HepG2 (cell line): ENCODE results near the gene TAF6. TPM values are rescaled to one million over a fixed set of nuclear protein-coding genes. Genes with fewer than 3 reads are reported as not detected.
A peak's percentile ranks its signal among the peaks of the same experiment; 100 is the strongest.

ENCODE experiments used
- GLI4 ChIP-seq: sonication (generic); formaldehyde crosslinking; IDR thresholded peaks from 2 replicates; pipeline ENCODE4 v1.5.1; 2020; ENCODE audit warnings: missing genetic modification reagents, mild to moderate bottlenecking, moderate library complexity, borderline replicate concordance
- NR3C1 ChIP-seq: sonication (generic); formaldehyde crosslinking; IDR thresholded peaks from 2 replicates; pipeline ENCODE4 v1.4.0; 2020; ENCODE audit warnings: missing genetic modification reagents
- SIN3B ChIP-seq: fragments of 150-350 bp; IDR thresholded peaks from 2 replicates; pipeline ENCODE4 v1.6.1; 2014; ENCODE audit warnings: low read length
- ZNF256 ChIP-seq: sonication (generic); formaldehyde crosslinking; conservative IDR thresholded peaks from 2 replicates; pipeline ENCODE4 v1.4.0; 2020; ENCODE audit warnings: missing genetic modification reagents
- polyA plus RNA-seq, 8 experiments: library from polyadenylated mRNA; depleted of rRNA in 3 of 8; stranded (reverse) in 7 of 8; unstranded in 1 of 8; fragments of >200 nt; fragmentation: Illumina TruSeq in 4 of 8; extraction: Trizol in 4 of 8; gene quantifications; 2 replicates each; pipeline versions ENCODE4 v1.2.1 to v1.2.3, GENCODE V29; 2011 to 2016; ENCODE audit warnings: low read depth in 4 of 8, missing spikeins in 1 of 8, mixed read lengths in 1 of 8; ENCODE audit not compliant: insufficient read depth in 1 of 8
- total RNA-seq, 5 experiments: library from RNA; depleted of rRNA; stranded (reverse); fragments of >200 nt; fragmentation: Illumina TruSeq; extraction: Trizol; gene quantifications; 2 replicates each; pipeline ENCODE4 v1.2.3, GENCODE V29; 2016; ENCODE audit warnings: low read depth in 1 of 5
- TF ChIP-seq, protein P1 (sequence below): sonication (generic); formaldehyde crosslinking; IDR thresholded peaks from 2 replicates; pipeline ENCODE4 v1.5.1; 2020; ENCODE audit warnings: mild to moderate bottlenecking, missing genetic modification reagents
- TF ChIP-seq, protein P2 (sequence below): sonication (generic); formaldehyde crosslinking; IDR thresholded peaks from 2 replicates; pipeline ENCODE4 v1.5.0; 2020; ENCODE audit warnings: mild to moderate bottlenecking, missing genetic modification reagents, borderline replicate concordance
- TF ChIP-seq, protein P3 (sequence below): sonication (generic); formaldehyde crosslinking; IDR thresholded peaks from 2 replicates; pipeline ENCODE4 v1.5.1; 2020; ENCODE audit warnings: missing genetic modification reagents, mild to moderate bottlenecking, borderline replicate concordance
- TF ChIP-seq, protein P4 (sequence below): sonication (generic); formaldehyde crosslinking; conservative IDR thresholded peaks from 2 replicates; pipeline ENCODE4 v1.8.0; 2022; ENCODE audit warnings: missing genetic modification reagents
- TF ChIP-seq, protein P5 (sequence below): sonication (generic); formaldehyde crosslinking; IDR thresholded peaks from 2 replicates; pipeline ENCODE4 v1.5.0; 2020; ENCODE audit warnings: mild to moderate bottlenecking, missing genetic modification reagents, moderate library complexity
- TF ChIP-seq, protein P6 (sequence below): sonication (generic); formaldehyde crosslinking; IDR thresholded peaks from 2 replicates; pipeline ENCODE4 v1.5.0; 2020; ENCODE audit warnings: mild to moderate bottlenecking, missing genetic modification reagents

Gene TAF6
- total and polyA plus RNA-seq, 2 of the 13 experiments (the other 11 are each of a cell fraction or from before 2014, with no cell fraction given), result 12.9 to 18.8 TPM

DNA sequence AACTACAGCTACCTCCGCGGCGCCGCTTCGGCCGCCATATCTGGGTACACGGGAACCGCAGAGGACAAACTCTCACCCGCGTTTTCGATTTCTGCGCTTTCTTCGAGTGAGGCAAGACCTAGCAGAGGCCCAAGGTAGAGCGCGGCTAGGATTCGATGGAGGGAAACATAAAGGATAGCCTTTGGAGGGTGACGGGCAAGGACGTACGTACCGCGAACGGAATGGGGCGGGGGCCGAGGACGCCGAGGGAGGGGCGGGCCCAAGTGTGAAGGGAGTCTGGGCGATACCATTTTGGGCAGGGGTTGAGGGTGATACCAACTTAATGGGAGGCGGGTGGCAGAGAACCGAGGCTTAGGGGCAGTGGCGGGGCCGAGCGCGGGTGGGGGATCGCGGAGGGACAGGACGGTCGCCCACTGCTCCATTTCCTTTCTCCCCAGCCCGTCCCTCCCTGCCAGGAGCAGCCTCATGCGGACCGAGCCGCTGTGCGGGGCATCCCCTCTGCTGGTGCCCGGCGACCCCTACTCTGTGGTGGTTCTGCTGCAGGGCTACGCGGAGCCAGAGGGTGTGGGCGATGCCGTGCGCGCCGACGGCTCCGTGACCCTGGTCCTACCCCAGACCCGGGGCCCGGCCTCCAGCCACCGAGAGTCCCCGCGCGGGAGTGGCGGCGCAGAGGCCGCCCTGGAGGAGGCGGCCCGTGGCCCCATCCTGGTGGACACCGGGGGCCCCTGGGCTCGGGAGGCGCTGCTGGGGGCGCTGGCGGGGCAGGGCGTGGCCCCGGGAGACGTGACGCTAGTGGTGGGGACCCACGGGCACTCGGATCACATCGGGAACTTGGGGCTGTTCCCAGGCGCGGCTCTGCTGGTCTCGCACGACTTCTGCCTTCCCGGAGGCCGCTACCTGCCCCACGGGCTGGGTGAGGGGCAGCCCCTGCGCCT lies 8.0 kb upstream of the TAF6 start, which contains the start of gene MBLAC1 (continued):
- TF ChIP-seq, protein P1, sequence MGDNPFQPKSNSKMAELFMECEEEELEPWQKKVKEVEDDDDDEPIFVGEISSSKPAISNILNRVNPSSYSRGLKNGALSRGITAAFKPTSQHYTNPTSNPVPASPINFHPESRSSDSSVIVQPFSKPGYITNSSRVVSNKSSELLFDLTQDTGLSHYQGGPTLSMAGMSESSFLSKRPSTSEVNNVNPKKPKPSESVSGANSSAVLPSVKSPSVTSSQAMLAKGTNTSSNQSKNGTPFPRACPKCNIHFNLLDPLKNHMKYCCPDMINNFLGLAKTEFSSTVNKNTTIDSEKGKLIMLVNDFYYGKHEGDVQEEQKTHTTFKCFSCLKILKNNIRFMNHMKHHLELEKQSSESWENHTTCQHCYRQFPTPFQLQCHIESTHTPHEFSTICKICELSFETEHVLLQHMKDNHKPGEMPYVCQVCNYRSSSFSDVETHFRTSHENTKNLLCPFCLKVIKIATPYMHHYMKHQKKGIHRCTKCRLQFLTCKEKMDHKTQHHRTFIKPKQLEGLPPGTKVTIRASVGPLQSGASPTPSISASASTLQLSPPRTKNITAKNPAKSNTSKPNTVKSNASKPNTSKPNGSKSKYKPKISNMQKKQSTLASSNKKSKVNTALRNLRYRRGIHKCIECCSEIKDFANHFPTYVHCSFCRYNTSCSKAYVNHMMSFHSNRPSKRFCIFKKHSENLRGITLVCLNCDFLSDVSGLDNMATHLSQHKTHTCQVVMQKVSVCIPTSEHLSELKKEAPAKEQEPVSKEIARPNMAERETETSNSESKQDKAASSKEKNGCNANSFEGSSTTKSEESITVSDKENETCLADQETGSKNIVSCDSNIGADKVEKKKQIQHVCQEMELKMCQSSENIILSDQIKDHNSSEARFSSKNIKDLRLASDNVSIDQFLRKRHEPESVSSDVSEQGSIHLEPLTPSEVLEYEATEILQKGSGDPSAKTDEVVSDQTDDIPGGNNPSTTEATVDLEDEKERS (CRISPR knock-in tag), result no peak
- TF ChIP-seq, protein P2, sequence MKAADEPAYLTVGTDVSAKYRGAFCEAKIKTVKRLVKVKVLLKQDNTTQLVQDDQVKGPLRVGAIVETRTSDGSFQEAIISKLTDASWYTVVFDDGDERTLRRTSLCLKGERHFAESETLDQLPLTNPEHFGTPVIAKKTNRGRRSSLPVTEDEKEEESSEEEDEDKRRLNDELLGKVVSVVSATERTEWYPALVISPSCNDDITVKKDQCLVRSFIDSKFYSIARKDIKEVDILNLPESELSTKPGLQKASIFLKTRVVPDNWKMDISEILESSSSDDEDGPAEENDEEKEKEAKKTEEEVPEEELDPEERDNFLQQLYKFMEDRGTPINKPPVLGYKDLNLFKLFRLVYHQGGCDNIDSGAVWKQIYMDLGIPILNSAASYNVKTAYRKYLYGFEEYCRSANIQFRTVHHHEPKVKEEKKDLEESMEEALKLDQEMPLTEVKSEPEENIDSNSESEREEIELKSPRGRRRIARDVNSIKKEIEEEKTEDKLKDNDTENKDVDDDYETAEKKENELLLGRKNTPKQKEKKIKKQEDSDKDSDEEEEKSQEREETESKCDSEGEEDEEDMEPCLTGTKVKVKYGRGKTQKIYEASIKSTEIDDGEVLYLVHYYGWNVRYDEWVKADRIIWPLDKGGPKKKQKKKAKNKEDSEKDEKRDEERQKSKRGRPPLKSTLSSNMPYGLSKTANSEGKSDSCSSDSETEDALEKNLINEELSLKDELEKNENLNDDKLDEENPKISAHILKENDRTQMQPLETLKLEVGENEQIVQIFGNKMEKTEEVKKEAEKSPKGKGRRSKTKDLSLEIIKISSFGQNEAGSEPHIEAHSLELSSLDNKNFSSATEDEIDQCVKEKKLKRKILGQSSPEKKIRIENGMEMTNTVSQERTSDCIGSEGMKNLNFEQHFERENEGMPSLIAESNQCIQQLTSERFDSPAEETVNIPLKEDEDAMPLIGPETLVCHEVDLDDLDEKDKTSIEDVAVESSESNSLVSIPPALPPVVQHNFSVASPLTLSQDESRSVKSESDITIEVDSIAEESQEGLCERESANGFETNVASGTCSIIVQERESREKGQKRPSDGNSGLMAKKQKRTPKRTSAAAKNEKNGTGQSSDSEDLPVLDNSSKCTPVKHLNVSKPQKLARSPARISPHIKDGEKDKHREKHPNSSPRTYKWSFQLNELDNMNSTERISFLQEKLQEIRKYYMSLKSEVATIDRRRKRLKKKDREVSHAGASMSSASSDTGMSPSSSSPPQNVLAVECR (CRISPR knock-in tag), result peak; percentile 58
- TF ChIP-seq, protein P3, sequence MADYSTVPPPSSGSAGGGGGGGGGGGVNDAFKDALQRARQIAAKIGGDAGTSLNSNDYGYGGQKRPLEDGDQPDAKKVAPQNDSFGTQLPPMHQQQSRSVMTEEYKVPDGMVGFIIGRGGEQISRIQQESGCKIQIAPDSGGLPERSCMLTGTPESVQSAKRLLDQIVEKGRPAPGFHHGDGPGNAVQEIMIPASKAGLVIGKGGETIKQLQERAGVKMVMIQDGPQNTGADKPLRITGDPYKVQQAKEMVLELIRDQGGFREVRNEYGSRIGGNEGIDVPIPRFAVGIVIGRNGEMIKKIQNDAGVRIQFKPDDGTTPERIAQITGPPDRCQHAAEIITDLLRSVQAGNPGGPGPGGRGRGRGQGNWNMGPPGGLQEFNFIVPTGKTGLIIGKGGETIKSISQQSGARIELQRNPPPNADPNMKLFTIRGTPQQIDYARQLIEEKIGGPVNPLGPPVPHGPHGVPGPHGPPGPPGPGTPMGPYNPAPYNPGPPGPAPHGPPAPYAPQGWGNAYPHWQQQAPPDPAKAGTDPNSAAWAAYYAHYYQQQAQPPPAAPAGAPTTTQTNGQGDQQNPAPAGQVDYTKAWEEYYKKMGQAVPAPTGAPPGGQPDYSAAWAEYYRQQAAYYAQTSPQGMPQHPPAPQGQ (CRISPR knock-in tag), result no peak
- TF ChIP-seq, protein P4, sequence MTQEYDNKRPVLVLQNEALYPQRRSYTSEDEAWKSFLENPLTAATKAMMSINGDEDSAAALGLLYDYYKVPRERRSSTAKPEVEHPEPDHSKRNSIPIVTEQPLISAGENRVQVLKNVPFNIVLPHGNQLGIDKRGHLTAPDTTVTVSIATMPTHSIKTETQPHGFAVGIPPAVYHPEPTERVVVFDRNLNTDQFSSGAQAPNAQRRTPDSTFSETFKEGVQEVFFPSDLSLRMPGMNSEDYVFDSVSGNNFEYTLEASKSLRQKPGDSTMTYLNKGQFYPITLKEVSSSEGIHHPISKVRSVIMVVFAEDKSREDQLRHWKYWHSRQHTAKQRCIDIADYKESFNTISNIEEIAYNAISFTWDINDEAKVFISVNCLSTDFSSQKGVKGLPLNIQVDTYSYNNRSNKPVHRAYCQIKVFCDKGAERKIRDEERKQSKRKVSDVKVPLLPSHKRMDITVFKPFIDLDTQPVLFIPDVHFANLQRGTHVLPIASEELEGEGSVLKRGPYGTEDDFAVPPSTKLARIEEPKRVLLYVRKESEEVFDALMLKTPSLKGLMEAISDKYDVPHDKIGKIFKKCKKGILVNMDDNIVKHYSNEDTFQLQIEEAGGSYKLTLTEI (CRISPR knock-in tag), result no peak
- TF ChIP-seq, protein P5, sequence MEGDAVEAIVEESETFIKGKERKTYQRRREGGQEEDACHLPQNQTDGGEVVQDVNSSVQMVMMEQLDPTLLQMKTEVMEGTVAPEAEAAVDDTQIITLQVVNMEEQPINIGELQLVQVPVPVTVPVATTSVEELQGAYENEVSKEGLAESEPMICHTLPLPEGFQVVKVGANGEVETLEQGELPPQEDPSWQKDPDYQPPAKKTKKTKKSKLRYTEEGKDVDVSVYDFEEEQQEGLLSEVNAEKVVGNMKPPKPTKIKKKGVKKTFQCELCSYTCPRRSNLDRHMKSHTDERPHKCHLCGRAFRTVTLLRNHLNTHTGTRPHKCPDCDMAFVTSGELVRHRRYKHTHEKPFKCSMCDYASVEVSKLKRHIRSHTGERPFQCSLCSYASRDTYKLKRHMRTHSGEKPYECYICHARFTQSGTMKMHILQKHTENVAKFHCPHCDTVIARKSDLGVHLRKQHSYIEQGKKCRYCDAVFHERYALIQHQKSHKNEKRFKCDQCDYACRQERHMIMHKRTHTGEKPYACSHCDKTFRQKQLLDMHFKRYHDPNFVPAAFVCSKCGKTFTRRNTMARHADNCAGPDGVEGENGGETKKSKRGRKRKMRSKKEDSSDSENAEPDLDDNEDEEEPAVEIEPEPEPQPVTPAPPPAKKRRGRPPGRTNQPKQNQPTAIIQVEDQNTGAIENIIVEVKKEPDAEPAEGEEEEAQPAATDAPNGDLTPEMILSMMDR (CRISPR knock-in tag), result 0 out of 2 replicates have a peak, but pooled peaks have one; percentile 7
- no peak for TF ChIP-seq SIN3B
- TF ChIP-seq ZNF256 (CRISPR knock-in tag), result no peak; the same call in 1 of the 2 replicates
- TF ChIP-seq NR3C1 (CRISPR knock-in tag), result no peak
- TF ChIP-seq, protein P6, sequence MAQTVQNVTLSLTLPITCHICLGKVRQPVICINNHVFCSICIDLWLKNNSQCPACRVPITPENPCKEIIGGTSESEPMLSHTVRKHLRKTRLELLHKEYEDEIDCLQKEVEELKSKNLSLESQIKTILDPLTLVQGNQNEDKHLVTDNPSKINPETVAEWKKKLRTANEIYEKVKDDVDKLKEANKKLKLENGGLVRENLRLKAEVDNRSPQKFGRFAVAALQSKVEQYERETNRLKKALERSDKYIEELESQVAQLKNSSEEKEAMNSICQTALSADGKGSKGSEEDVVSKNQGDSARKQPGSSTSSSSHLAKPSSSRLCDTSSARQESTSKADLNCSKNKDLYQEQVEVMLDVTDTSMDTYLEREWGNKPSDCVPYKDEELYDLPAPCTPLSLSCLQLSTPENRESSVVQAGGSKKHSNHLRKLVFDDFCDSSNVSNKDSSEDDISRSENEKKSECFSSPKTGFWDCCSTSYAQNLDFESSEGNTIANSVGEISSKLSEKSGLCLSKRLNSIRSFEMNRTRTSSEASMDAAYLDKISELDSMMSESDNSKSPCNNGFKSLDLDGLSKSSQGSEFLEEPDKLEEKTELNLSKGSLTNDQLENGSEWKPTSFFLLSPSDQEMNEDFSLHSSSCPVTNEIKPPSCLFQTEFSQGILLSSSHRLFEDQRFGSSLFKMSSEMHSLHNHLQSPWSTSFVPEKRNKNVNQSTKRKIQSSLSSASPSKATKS, result no peak
- 0 out of 2 replicates have a peak, but pooled peaks have one; percentile 47 for TF ChIP-seq GLI4
